Measurements from ENCODE around the gene CNIH3.

CNIH3 gene

GRCh38 chr1:224629965-224630364 is 13.8 kb downstream of the CNIH3 start:
- Histone ChIP-seq H3K9ac (ENCODE audit: low read length in 2 of 2) (no peak overlapping the region), H3K4me1 (ENCODE audit: control insufficient read depth, insufficient read depth, low read length) (no peaks in the 10 kb centered on the region), H3K27me3 (ENCODE audit: control insufficient read depth in 1 of 2, insufficient read depth in 2 of 2, low read length in 2 of 2) (no peaks in the 10 kb centered on the region), H3K9me3 (ENCODE audit: control insufficient read depth in 2 of 2, low read length in 2 of 2) (no peaks in the 10 kb centered on the region), H3K27ac (ENCODE audit: low read length) (no peak overlapping the region), H3K4me3 (ENCODE audit: low read length in 2 of 2) (no peak overlapping the region), H3K36me3 (ENCODE audit: control insufficient read depth in 2 of 2, insufficient read depth in 2 of 2, low read length in 2 of 2) (no peaks in the 10 kb centered on the region)

GRCh38 chr1:224631462-224632115 is 15.5 kb downstream of the CNIH3 start:
- H3K27ac ChIP-seq (ENCODE audit: low read length) = no peak overlapping the region
- no peak overlapping the region for H3K9ac ChIP-seq (ENCODE audit: low read length in 2 of 2)
- no peaks in the 10 kb centered on the region for H3K27me3 ChIP-seq (ENCODE audit: control insufficient read depth in 1 of 2, insufficient read depth in 2 of 2, low read length in 2 of 2)
- no peak overlapping the region for H3K4me3 ChIP-seq (ENCODE audit: low read length in 2 of 2)
- no peaks in the 10 kb centered on the region for H3K4me1 ChIP-seq (ENCODE audit: control insufficient read depth, insufficient read depth, low read length)
- H3K36me3 ChIP-seq (ENCODE audit: control insufficient read depth in 2 of 2, insufficient read depth in 2 of 2, low read length in 2 of 2) = no peaks in the 10 kb centered on the region
- no peaks in the 10 kb centered on the region for H3K9me3 ChIP-seq (ENCODE audit: control insufficient read depth in 2 of 2, low read length in 2 of 2)

- no peak overlapping the region for H3K27ac ChIP-seq (ENCODE audit: low read length)
- H3K27me3 ChIP-seq (ENCODE audit: control insufficient read depth in 1 of 2, insufficient read depth in 2 of 2, low read length in 2 of 2) = no peaks in the 10 kb centered on the region
- no peak overlapping the region for H3K9ac ChIP-seq (ENCODE audit: low read length in 2 of 2)
- H3K9me3 ChIP-seq (ENCODE audit: control insufficient read depth in 2 of 2, low read length in 2 of 2) = no peaks in the 10 kb centered on the region
- no peaks in the 10 kb centered on the region for H3K36me3 ChIP-seq (ENCODE audit: control insufficient read depth in 2 of 2, insufficient read depth in 2 of 2, low read length in 2 of 2)
- no peaks in the 10 kb centered on the region for H3K4me1 ChIP-seq (ENCODE audit: control insufficient read depth, insufficient read depth, low read length)
- H3K4me3 ChIP-seq (ENCODE audit: low read length in 2 of 2) = no peak overlapping the region
Measured at GRCh38 chr1:224632381-224632871, 16.3 kb downstream of the CNIH3 start.

GRCh38 chr1:224632921-224633321 is 16.8 kb downstream of the CNIH3 start:
- no peaks in the 10 kb centered on the region for H3K27me3 ChIP-seq (ENCODE audit: control insufficient read depth in 1 of 2, insufficient read depth in 2 of 2, low read length in 2 of 2)
- H3K36me3 ChIP-seq (ENCODE audit: control insufficient read depth in 2 of 2, insufficient read depth in 2 of 2, low read length in 2 of 2) = no peaks in the 10 kb centered on the region
- H3K9me3 ChIP-seq (ENCODE audit: control insufficient read depth in 2 of 2, low read length in 2 of 2) = no peaks in the 10 kb centered on the region
- no peak overlapping the region for H3K27ac ChIP-seq (ENCODE audit: low read length)
- no peak overlapping the region for H3K9ac ChIP-seq (ENCODE audit: low read length in 2 of 2)
- H3K4me1 ChIP-seq (ENCODE audit: control insufficient read depth, insufficient read depth, low read length) = no peaks in the 10 kb centered on the region
- no peak overlapping the region for H3K4me3 ChIP-seq (ENCODE audit: low read length in 2 of 2)

- Histone ChIP-seq H3K27me3 (ENCODE audit: control insufficient read depth in 1 of 2, insufficient read depth in 2 of 2, low read length in 2 of 2) (no peaks in the 10 kb centered on the region), H3K27ac (ENCODE audit: low read length) (no peak overlapping the region), H3K9me3 (ENCODE audit: control insufficient read depth in 2 of 2, low read length in 2 of 2) (no peaks in the 10 kb centered on the region), H3K4me1 (ENCODE audit: control insufficient read depth, insufficient read depth, low read length) (no peaks in the 10 kb centered on the region), H3K36me3 (ENCODE audit: control insufficient read depth in 2 of 2, insufficient read depth in 2 of 2, low read length in 2 of 2) (no peaks in the 10 kb centered on the region), H3K9ac (ENCODE audit: low read length in 2 of 2) (no peak overlapping the region), H3K4me3 (ENCODE audit: low read length in 2 of 2) (no peak overlapping the region)
Measured at GRCh38 chr1:224635356-224635755, 19.2 kb downstream of the CNIH3 start.

- H3K9ac ChIP-seq (ENCODE audit: low read length in 2 of 2) = no peak overlapping the region
- H3K4me3 ChIP-seq (ENCODE audit: low read length in 2 of 2) = no peak overlapping the region
- H3K9me3 ChIP-seq (ENCODE audit: control insufficient read depth in 2 of 2, low read length in 2 of 2) = no peaks in the 10 kb centered on the region
- no peaks in the 10 kb centered on the region for H3K27me3 ChIP-seq (ENCODE audit: control insufficient read depth in 1 of 2, insufficient read depth in 2 of 2, low read length in 2 of 2)
- no peaks in the 10 kb centered on the region for H3K4me1 ChIP-seq (ENCODE audit: control insufficient read depth, insufficient read depth, low read length)
- H3K27ac ChIP-seq (ENCODE audit: low read length) = no peak overlapping the region
- no peaks in the 10 kb centered on the region for H3K36me3 ChIP-seq (ENCODE audit: control insufficient read depth in 2 of 2, insufficient read depth in 2 of 2, low read length in 2 of 2)
Measured at GRCh38 chr1:224637515-224637914, 21.4 kb downstream of the CNIH3 start.

GRCh38 chr1:224637936-224638335 is 21.8 kb downstream of the CNIH3 start:
- no peak overlapping the region for H3K4me3 ChIP-seq (ENCODE audit: low read length in 2 of 2)
- H3K27me3 ChIP-seq (ENCODE audit: control insufficient read depth in 1 of 2, insufficient read depth in 2 of 2, low read length in 2 of 2) = no peaks in the 10 kb centered on the region
- H3K27ac ChIP-seq (ENCODE audit: low read length) = no peak overlapping the region
- H3K9me3 ChIP-seq (ENCODE audit: control insufficient read depth in 2 of 2, low read length in 2 of 2) = no peaks in the 10 kb centered on the region
- no peaks in the 10 kb centered on the region for H3K36me3 ChIP-seq (ENCODE audit: control insufficient read depth in 2 of 2, insufficient read depth in 2 of 2, low read length in 2 of 2)
- no peak overlapping the region for H3K9ac ChIP-seq (ENCODE audit: low read length in 2 of 2)
- H3K4me1 ChIP-seq (ENCODE audit: control insufficient read depth, insufficient read depth, low read length) = no peaks in the 10 kb centered on the region

GRCh38 chr1:224639426-224639975 is 23.4 kb downstream of the CNIH3 start:
- Histone ChIP-seq H3K4me1 (ENCODE audit: control insufficient read depth, insufficient read depth, low read length) (no peaks in the 10 kb centered on the region), H3K4me3 (ENCODE audit: low read length in 2 of 2) (no peak overlapping the region), H3K9ac (ENCODE audit: low read length in 2 of 2) (no peak overlapping the region)

GRCh38 chr1:224640018-224640417 is 23.9 kb downstream of the CNIH3 start:
- Histone ChIP-seq H3K27ac (ENCODE audit: low read length) (no peak overlapping the region), H3K4me1 (ENCODE audit: control insufficient read depth, insufficient read depth, low read length) (no peaks in the 10 kb centered on the region), H3K27me3 (ENCODE audit: control insufficient read depth in 1 of 2, insufficient read depth in 2 of 2, low read length in 2 of 2) (no peaks in the 10 kb centered on the region), H3K4me3 (ENCODE audit: low read length in 2 of 2) (no peak overlapping the region), H3K9me3 (ENCODE audit: control insufficient read depth in 2 of 2, low read length in 2 of 2) (no peaks in the 10 kb centered on the region), H3K9ac (ENCODE audit: low read length in 2 of 2) (no peak overlapping the region), H3K36me3 (ENCODE audit: control insufficient read depth in 2 of 2, insufficient read depth in 2 of 2, low read length in 2 of 2) (no peaks in the 10 kb centered on the region)

More at GRCh38 chr1:224639426-224639975, 23.4 kb downstream of the CNIH3 start:
- no peak overlapping the region for H3K27ac ChIP-seq (ENCODE audit: low read length)
- H3K36me3 ChIP-seq (ENCODE audit: control insufficient read depth in 2 of 2, insufficient read depth in 2 of 2, low read length in 2 of 2) = no peaks in the 10 kb centered on the region
- H3K9me3 ChIP-seq (ENCODE audit: control insufficient read depth in 2 of 2, low read length in 2 of 2) = no peaks in the 10 kb centered on the region
- no peaks in the 10 kb centered on the region for H3K27me3 ChIP-seq (ENCODE audit: control insufficient read depth in 1 of 2, insufficient read depth in 2 of 2, low read length in 2 of 2)

GRCh38 chr1:224640587-224640986 is 24.5 kb downstream of the CNIH3 start:
- Histone ChIP-seq H3K27ac (ENCODE audit: low read length) (no peak overlapping the region), H3K36me3 (ENCODE audit: control insufficient read depth in 2 of 2, insufficient read depth in 2 of 2, low read length in 2 of 2) (no peaks in the 10 kb centered on the region), H3K9me3 (ENCODE audit: control insufficient read depth in 2 of 2, low read length in 2 of 2) (no peaks in the 10 kb centered on the region), H3K9ac (ENCODE audit: low read length in 2 of 2) (no peak overlapping the region), H3K4me1 (ENCODE audit: control insufficient read depth, insufficient read depth, low read length) (no peaks in the 10 kb centered on the region), H3K27me3 (ENCODE audit: control insufficient read depth in 1 of 2, insufficient read depth in 2 of 2, low read length in 2 of 2) (no peaks in the 10 kb centered on the region), H3K4me3 (ENCODE audit: low read length in 2 of 2) (no peak overlapping the region)

GRCh38 chr1:224641030-224641429 is 24.9 kb downstream of the CNIH3 start:
- H3K9ac ChIP-seq (ENCODE audit: low read length in 2 of 2) = no peak overlapping the region
- no peaks in the 10 kb centered on the region for H3K27me3 ChIP-seq (ENCODE audit: control insufficient read depth in 1 of 2, insufficient read depth in 2 of 2, low read length in 2 of 2)
- H3K36me3 ChIP-seq (ENCODE audit: control insufficient read depth in 2 of 2, insufficient read depth in 2 of 2, low read length in 2 of 2) = no peaks in the 10 kb centered on the region

More at GRCh38 chr1:224641030-224641429, 24.9 kb downstream of the CNIH3 start:
- Histone ChIP-seq H3K4me1 (ENCODE audit: control insufficient read depth, insufficient read depth, low read length) (no peaks in the 10 kb centered on the region), H3K4me3 (ENCODE audit: low read length in 2 of 2) (no peak overlapping the region), H3K27ac (ENCODE audit: low read length) (no peak overlapping the region), H3K9me3 (ENCODE audit: control insufficient read depth in 2 of 2, low read length in 2 of 2) (no peaks in the 10 kb centered on the region)

Measured in stomach smooth muscle (tissue), 2 donors.